ENCODE results near the gene NME9.

NME9 gene

DNA sequence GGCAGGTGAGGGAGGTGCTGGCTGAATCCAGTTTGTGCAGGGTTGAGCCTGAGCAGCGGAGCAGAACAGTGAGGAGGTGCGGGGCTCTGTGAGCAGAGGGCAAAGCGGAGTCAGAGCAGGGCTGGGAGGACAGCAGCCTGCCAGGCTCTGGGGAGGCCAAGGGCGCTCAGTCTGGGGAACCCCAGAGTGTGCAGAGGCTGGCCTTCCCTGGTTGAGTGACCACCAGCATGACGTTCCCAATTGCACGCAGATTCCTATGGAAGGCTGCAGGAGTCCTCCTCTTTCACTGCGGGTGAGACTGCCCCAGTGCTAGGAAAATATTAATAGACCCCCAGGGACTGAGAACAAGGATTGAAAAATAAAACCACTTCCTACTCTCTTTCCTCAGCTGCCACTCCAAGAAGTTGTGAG, 31.9 kb upstream of the NME9 start:
- no peak for DNase-seq

- no peak for DNase-seq
These were observed 31.3 kb upstream of the NME9 start for GRCh38 chr3:138360869-138361525.

DNA sequence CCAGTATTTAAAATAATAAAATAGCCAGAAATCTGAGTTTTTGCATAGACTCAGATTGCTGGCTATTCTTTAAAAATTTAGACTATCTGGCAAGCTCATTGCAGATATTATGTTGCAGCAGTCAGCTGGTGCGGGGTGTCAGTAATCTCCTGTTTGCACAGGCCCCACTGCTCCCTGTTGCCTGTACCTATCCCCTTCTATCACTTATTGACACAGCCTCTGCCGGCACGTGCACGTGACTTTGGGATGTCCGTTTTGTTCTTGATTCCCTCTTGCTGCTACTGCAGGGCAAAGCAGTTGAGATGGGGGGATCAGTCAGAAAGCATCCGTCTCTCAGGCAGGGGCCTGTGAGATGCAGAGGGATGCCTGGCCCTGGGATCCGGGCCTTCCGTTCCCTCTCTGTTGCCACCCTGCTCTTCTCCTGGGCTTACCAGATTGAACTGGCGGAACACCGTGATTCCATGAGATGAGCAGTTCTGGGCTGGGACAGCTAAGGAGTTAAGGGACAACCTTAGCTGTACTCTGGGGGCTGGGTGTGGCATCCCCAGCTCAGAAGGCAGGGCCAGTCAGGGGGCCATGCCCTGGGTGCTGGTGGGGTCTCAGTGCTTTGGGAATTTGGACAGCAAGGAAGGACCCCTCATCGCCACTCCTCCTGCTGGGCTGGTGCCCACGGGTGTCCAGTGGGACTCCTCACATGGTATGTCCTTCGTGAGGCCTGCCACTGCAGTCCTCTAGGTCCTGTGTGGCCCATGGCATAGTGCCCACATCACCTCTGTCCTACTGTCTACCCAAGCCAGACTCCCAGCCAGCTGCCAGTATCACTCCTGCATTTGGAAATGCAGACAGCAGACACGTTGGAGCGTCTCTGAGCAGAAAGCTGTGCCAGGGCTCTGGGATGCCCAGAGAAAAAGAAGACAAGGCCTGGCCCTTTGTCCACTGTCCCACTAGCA, 30.5 kb upstream of the NME9 start:
- DNase-seq: no peak

DNA sequence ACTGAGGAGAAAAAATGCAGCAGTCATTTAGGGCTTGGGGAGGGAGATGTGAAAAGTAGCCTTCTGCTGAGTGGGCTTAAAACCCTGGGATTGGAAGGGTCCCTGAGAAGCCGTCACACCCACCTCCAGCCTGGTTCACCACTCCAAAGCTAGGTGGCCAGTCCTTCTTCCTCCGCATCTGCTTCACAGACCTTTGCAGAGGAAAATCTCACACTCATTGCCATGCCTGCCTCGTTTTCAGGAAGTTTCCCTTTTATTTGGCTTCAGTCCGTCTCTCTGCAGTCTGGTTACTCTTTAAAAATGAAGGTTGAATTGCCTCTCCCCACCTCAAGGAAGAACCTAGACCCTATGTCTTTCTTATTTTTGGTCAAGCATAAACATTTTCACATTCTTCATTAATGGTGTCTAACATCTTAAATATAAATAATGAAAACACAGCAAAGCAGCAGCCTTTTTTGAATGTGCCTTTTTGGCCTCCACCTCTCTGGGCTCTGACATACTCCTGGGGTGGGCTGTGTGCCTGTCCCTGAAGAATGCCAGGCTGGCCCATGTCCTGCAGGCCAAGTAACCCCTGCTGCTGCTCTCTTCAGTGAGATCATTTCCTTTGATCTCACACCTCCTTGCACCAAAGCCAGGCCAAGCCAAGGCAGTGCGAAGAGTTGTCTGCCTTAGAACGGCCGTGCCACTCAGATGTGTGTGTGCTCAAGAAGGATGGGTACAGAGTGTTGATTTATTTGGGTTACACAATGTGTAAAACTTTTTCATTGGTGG, 29.7 kb upstream of the NME9 start:
- no peak for DNase-seq

DNA sequence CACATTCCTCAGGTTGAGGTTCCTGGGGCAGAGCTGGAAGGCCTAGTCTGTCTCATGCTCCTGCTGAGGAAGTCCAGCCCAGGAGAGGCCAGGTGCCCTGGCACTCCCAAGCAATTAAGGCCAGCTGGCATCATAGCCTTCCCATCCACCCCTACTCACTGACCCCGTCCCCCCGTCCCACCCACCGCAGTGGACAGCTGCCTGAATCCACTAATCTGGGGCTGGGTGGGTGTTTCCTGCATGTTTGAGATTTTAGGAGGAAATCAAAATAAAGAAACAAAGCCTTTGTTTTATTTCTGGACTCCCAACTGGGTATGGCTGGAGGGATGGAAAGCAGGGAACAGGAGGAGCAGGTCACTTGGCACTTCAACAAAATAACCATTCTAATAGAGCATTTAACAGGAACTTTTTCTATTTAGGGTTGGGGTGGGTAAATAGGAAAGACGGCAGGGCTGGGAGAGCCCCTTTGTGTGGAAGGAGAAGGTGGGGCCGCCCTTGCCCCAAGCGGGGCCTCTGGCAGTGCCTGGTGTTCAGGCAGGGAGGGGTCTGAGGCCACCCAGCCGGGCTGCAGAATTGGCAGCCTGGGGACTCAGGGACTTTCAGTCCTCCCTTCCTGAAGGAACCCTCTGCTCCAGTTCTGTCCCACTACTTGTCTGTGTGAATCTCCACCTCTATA, 27.2 kb upstream of the NME9 start:
- DNase-seq: no peak

- no peak for DNase-seq
These were observed 25.4 kb upstream of the NME9 start for GRCh38 chr3:138355071-138355470.

GRCh38 chr3:138354376-138354775, 24.7 kb upstream of the NME9 start:
- no peak for DNase-seq

DNA sequence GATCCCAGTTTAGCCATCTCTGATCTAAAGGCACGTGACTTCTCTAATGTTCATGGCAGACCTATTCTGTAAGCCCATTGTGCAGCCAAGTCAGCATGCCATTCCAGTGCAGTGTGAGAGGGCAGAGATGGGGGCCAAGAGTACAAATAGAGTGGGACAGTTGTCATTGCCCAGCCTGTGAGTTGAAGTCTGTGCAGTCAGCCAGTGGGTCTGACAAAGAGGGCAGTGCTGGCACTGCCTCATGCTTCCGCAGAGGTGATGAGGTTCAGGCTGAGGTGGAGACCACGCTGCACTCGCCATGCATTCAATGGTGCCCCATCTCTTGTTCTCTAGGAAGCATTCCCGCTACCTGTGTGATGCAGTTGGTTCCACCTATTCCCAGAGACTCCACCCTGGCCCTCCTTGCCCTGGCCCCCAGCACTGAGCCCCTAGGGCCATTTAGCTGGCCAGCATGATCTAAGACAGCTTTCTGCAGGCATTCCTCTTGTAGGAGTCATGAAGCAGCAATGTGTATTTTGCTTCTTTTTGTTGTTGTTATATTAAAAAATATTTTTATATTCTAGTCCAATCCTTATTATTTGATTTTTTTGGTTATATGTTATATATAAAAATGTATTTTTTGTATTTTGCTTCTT, 22.4 kb upstream of the NME9 start:
- no peak for DNase-seq

GRCh38 chr3:138351151-138351550, 21.5 kb upstream of the NME9 start:
- no peak for DNase-seq

GRCh38 chr3:138349926-138350665, 20.4 kb upstream of the NME9 start:
- no peak for DNase-seq

- no peak for DNase-seq
These were observed 19.4 kb upstream of the NME9 start for GRCh38 chr3:138348754-138349739.

GRCh38 chr3:138347960-138348753, 18.5 kb upstream of the NME9 start, which contains the start of gene MRAS:
MRAS (plus strand) TSS chr3:138348579; CDS start chr3:138372884, 24,305 bp downstream.
- DNase-seq: peak; percentile 10

DNA sequence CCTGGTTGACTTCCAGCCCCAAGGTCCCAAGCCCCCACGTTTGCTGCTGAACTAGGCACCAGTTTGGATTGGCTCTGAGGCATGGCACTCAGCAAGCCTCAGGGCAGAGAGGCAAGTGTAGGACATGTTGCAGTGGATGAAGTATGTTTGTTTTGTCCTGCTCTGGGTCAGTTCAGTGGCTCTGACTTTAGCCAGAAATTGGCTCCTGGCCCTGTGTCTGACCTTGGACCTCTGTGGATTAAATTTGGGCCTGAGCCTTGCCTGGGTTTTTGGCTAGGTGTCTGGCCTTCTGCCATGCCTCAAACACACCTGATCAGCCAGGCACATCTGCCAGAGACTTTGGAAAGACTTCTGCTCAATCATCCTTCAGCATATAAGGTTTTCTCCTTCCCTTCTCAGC, 15.1 kb upstream of the NME9 start:
- no peak for DNase-seq

- no peak for DNase-seq
These were observed 10.9 kb upstream of the NME9 start for GRCh38 chr3:138340511-138340910.

DNA sequence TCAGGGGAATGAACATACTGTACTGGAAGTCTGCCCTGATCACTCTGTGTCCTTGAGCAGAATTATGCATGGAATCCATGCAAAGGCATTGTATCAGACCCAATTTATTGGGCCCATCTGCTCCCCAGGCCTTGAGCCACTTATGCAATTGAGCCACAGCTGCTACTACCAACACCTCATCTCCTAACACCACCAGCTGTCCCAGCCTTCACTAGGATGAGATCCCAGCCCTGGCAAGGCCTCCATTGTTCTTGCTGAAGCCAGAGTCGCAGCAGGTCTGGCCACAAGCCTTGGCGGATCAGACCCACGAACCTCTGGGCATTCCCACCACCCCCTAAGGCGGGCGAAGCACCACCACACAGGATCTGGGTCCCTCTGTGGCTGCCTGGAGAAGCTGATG, 9.2 kb upstream of the NME9 start:
- DNase-seq: no peak

DNA sequence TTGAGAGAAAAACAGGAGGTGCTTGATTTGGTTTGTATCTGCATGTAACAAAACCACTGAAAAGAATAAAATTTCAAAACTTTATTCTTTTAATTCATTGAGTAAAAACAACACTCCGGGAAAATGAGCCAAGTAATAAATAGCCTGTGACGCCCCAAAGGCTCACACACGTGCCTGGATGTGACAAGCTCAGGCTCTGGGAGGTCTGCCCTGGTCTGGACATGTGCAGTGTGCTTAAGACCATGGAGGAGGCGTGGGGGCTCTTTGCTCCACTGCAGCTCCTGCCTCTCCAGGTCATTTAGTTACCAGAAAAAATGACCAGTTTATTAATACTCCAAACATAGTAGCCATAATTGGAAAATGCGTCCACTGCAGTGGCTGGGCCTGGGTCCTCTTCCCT, 8.6 kb upstream of the NME9 start:
- no peak for DNase-seq

- no peak for DNase-seq
These were observed 6.9 kb upstream of the NME9 start for GRCh38 chr3:138336454-138336999.

DNA sequence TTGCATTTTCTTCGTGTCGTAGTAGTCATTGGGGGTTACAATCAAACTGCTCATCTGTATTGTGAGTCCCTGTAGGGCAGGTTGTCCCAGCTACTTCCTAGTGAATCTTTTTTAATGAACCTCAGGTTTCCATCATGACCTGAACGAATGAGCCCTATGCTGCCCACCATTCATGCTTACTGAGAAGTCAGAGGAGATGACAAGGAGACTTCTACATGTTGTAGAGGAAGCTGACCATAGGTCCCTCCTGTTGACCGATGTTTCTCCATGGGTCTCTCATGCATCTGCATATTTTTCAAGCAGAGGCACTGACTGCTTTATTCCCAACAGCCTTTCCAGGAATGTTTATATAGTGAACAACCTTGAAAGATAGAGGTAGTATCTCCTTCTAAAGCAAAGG, 5.0 kb upstream of the NME9 start:
- no peak for DNase-seq

GRCh38 chr3:138332472-138333073, 2.9 kb upstream of the NME9 start:
- no peak for DNase-seq
